Uterine smooth muscle cell (primary cell): Measurements from ENCODE around the gene PPARG. TPM values are rescaled to one million over a fixed set of nuclear protein-coding genes. Genes with fewer than 3 reads are reported as not detected.

Source experiments
- total RNA-seq: library from RNA; depleted of rRNA; stranded (reverse); fragments of >200 nt; gene quantifications from 2 replicates; pipeline ENCODE4 v1.2.3, GENCODE V29; 2014

Gene PPARG
- total RNA-seq, result 35.6 and 49.2 TPM in 2 replicates

GRCh38 chr3:12288182-12289129 lies at the start of gene PPARG:
PPARG (plus strand) TSS chr3:12289070; CDS start chr3:12379712, 90,642 bp downstream.

Other genes starting within 250 kb of the PPARG start
- gene TIMP4, start 130.2 kb upstream of the PPARG start, total RNA-seq, result 5.1 and 5.6 TPM in 2 replicates
- 18.1 and 26.2 TPM in 2 replicates for gene TSEN2, start 195.4 kb downstream of the PPARG start, total RNA-seq